ENCODE results near the gene ABCA9. TPM values are rescaled to one million over a fixed set of nuclear protein-coding genes. Genes with fewer than 3 reads are reported as not detected.

Gene ABCA9
- total and polyA plus RNA-seq, 9 of the 15 experiments (the other 6 are each of a cell fraction or from before 2014, with no cell fraction given): 0.04 TPM; not detected in 8

DNA sequence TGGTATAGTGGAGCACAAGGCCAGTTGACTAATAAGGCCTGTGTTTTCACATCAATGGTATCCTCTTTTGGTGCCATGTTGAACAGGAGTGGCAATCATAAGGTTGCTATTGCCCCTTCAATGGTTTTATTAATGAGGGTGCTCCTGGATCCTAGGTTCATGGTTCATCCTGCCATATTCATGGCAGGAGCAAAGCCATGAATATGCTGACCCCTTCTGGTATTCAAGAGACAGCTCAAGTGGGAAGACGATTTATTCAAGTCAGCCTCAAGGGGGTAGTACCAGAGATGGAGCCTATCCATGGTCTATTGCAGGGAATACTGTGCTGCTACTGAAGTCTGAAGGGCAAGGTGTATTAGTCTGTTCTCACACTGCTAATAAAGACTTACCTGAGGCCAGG, 2.6 kb downstream of the ABCA9 start (continued):
- TF ChIP-seq, protein P1, sequence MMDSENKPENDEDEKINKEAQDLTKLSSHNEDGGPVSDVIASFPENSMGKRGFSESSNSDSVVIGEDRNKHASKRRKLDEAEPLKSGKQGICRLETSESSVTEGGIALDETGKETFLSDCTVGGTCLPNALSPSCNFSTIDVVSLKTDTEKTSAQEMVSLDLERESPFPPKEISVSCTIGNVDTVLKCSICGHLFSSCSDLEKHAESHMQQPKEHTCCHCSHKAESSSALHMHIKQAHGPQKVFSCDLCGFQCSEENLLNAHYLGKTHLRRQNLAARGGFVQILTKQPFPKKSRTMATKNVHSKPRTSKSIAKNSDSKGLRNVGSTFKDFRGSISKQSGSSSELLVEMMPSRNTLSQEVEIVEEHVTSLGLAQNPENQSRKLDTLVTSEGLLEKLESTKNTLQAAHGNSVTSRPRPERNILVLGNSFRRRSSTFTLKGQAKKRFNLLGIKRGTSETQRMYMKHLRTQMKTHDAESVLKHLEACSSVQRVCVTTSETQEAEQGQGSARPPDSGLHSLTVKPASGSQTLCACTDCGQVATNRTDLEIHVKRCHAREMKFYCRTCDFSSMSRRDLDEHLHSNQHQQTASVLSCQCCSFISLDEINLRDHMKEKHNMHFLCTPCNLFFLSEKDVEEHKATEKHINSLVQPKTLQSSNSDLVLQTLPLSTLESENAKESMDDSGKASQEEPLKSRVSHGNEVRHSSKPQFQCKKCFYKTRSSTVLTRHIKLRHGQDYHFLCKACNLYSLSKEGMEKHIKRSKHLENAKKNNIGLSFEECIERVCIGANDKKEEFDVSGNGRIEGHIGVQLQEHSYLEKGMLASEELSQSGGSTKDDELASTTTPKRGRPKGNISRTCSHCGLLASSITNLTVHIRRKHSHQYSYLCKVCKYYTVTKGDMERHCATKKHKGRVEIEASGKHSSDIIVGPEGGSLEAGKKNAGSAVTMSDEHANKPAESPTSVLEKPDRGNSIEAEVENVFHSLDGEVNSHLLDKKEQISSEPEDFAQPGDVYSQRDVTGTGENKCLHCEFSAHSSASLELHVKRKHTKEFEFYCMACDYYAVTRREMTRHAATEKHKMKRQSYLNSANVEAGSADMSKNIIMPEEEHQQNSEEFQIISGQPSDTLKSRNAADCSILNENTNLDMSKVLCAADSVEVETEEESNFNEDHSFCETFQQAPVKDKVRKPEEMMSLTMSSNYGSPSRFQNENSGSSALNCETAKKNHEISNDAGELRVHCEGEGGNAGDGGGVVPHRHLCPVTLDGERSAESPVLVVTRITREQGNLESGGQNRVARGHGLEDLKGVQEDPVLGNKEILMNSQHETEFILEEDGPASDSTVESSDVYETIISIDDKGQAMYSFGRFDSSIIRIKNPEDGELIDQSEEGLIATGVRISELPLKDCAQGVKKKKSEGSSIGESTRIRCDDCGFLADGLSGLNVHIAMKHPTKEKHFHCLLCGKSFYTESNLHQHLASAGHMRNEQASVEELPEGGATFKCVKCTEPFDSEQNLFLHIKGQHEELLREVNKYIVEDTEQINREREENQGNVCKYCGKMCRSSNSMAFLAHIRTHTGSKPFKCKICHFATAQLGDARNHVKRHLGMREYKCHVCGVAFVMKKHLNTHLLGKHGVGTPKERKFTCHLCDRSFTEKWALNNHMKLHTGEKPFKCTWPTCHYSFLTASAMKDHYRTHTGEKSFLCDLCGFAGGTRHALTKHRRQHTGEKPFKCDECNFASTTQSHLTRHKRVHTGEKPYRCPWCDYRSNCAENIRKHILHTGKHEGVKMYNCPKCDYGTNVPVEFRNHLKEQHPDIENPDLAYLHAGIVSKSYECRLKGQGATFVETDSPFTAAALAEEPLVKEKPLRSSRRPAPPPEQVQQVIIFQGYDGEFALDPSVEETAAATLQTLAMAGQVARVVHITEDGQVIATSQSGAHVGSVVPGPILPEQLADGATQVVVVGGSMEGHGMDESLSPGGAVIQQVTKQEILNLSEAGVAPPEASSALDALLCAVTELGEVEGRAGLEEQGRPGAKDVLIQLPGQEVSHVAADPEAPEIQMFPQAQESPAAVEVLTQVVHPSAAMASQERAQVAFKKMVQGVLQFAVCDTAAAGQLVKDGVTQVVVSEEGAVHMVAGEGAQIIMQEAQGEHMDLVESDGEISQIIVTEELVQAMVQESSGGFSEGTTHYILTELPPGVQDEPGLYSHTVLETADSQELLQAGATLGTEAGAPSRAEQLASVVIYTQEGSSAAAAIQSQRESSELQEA (IDR thresholded peaks at IDR 0.05; ENCODE audit: low read depth): no peak
- TF ChIP-seq KLF6 (CRISPR knock-in tag; IDR thresholded peaks at IDR 0.05; ENCODE audit: borderline replicate concordance) (no peak), KLF13 (tag; IDR thresholded peaks at IDR 0.05; ENCODE audit: borderline replicate concordance, low read depth) (no peak), PRPF4 (IDR thresholded peaks at IDR 0.05; ENCODE audit: insufficient read depth, low read depth, low read length, poor library complexity, severe bottlenecking) (no peak), RFX7 (CRISPR knock-in tag; IDR thresholded peaks at IDR 0.05) (no peak), ZNF57 (CRISPR knock-in tag; IDR thresholded peaks at IDR 0.05) (no peak), ZNF586 (CRISPR knock-in tag; conservative IDR thresholded peaks at IDR 0.05) (no peak)
- TF ChIP-seq, protein P2, sequence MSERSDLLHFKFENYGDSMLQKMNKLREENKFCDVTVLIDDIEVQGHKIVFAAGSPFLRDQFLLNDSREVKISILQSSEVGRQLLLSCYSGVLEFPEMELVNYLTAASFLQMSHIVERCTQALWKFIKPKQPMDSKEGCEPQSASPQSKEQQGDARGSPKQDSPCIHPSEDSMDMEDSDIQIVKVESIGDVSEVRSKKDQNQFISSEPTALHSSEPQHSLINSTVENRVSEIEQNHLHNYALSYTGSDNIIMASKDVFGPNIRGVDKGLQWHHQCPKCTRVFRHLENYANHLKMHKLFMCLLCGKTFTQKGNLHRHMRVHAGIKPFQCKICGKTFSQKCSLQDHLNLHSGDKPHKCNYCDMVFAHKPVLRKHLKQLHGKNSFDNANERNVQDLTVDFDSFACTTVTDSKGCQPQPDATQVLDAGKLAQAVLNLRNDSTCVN (CRISPR knock-in tag; IDR thresholded peaks at IDR 0.05): no peak
- TF ChIP-seq, protein P3, sequence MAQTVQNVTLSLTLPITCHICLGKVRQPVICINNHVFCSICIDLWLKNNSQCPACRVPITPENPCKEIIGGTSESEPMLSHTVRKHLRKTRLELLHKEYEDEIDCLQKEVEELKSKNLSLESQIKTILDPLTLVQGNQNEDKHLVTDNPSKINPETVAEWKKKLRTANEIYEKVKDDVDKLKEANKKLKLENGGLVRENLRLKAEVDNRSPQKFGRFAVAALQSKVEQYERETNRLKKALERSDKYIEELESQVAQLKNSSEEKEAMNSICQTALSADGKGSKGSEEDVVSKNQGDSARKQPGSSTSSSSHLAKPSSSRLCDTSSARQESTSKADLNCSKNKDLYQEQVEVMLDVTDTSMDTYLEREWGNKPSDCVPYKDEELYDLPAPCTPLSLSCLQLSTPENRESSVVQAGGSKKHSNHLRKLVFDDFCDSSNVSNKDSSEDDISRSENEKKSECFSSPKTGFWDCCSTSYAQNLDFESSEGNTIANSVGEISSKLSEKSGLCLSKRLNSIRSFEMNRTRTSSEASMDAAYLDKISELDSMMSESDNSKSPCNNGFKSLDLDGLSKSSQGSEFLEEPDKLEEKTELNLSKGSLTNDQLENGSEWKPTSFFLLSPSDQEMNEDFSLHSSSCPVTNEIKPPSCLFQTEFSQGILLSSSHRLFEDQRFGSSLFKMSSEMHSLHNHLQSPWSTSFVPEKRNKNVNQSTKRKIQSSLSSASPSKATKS (CRISPR knock-in tag; IDR thresholded peaks at IDR 0.05): no peak
- TF ChIP-seq, protein P4, sequence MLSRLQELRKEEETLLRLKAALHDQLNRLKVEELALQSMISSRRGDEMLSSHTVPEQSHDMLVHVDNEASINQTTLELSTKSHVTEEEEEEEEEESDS (CRISPR knock-in tag; IDR thresholded peaks at IDR 0.05): no peak
